Keratinocyte (primary cell): ENCODE results near the gene HSPG2.
"Not testable (repeated sequence)": the region's sequence is repeated elsewhere in the genome, so short reads cannot be mapped to it uniquely, and the experiment has no call there.

Experiments
- EZH2 ChIP-seq: IDR thresholded peaks from one replicate; pipeline ENCODE4 v1.6.1; 2012; ENCODE audit warnings: inconsistent platforms, mild to moderate bottlenecking, low read length, moderate library complexity
- TF ChIP-seq, protein P1 (sequence below), 3 experiments: IDR thresholded peaks in 1 of 3; conservative IDR thresholded peaks in 1 of 3; optimal IDR thresholded peaks in 1 of 3; 2 replicates in 2 of 3; 3 replicates in 1 of 3; pipeline versions ENCODE3 to v1.5.1; 2011; ENCODE audit warnings: low read length in 3 of 3, mild to moderate bottlenecking in 3 of 3, moderate library complexity in 2 of 3, control low read depth in 1 of 3, inconsistent platforms in 1 of 3; ENCODE audit not compliant: insufficient read depth in 2 of 3; ENCODE audit errors: extremely low read depth in 1 of 3

- TF ChIP-seq, protein P1, sequence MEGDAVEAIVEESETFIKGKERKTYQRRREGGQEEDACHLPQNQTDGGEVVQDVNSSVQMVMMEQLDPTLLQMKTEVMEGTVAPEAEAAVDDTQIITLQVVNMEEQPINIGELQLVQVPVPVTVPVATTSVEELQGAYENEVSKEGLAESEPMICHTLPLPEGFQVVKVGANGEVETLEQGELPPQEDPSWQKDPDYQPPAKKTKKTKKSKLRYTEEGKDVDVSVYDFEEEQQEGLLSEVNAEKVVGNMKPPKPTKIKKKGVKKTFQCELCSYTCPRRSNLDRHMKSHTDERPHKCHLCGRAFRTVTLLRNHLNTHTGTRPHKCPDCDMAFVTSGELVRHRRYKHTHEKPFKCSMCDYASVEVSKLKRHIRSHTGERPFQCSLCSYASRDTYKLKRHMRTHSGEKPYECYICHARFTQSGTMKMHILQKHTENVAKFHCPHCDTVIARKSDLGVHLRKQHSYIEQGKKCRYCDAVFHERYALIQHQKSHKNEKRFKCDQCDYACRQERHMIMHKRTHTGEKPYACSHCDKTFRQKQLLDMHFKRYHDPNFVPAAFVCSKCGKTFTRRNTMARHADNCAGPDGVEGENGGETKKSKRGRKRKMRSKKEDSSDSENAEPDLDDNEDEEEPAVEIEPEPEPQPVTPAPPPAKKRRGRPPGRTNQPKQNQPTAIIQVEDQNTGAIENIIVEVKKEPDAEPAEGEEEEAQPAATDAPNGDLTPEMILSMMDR (optimal IDR thresholded peaks at IDR 0.05 in 1 of 3, IDR thresholded peaks at IDR 0.05 in 1 of 3, conservative IDR thresholded peaks at IDR 0.05 in 1 of 3; ENCODE audit: extremely low read depth in 1 of 3, insufficient read depth in 2 of 3, low read length in 3 of 3) = not testable (repeated sequence)
- not testable (repeated sequence) for TF ChIP-seq EZH2
Observed at GRCh38 chr1:21981253-21981652, 44.1 kb upstream of the HSPG2 start.
